T-helper 1 cell treated with Interleukin-12 subunit alpha and Interleukin-12 subunit beta and Interleukin-4 antibody, amounts not matched to agents 30 μg/mL and 1 μg/mL, for 36 hours (primary cell): ENCODE measurements around the gene WBP4.
"Not testable (repeated sequence)": the region's sequence is repeated elsewhere in the genome, so short reads cannot be mapped to it uniquely, and the experiment has no call there.

Experiments used
- H3K27ac Mint-ChIP-seq: one replicate; pipeline ENCODE4 v1.8.0; 2021; ENCODE audit warnings: mild to moderate bottlenecking, mixed read lengths
- H3K27me3 Mint-ChIP-seq: one replicate; pipeline ENCODE4 v1.8.0; 2021; ENCODE audit warnings: low read depth, mixed read lengths
- H3K36me3 Mint-ChIP-seq: one replicate; pipeline ENCODE4 v1.8.0; 2021; ENCODE audit warnings: low read depth, mixed read lengths
- H3K4me1 Mint-ChIP-seq: one replicate; pipeline ENCODE4 v1.8.0; 2021; ENCODE audit warnings: low read depth, mixed read lengths
- H3K4me3 Mint-ChIP-seq: one replicate; pipeline ENCODE4 v1.8.0; 2021; ENCODE audit warnings: mild to moderate bottlenecking, moderate library complexity, mixed read lengths
- H3K9me3 Mint-ChIP-seq: one replicate; pipeline ENCODE4 v1.8.0; 2021; ENCODE audit warnings: mixed read lengths

WBP4 gene

DNA sequence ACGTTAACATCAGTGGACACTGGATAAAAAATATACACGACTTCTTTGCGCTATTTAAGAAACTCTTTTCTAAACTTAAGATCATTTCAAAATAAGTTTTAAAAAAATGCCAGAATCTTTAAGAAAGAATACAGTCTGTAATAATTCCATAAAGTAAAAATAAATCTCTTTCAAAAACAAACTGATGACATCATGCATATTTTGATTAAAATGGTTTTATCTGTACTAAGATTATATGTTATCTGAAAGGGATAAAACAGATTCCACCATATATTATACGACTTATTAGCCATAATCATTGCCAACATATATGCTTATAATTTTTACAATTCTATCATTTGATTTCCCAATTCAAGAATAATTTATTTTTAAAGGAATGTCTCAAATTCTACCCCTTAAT, 26.9 kb upstream of the WBP4 start:
- Mint-ChIP-seq H3K36me3 (peaks cover 3% of the 10 kb centered on the region), H3K27ac (no peak overlapping the region), H3K4me3 (no peak overlapping the region), H3K9me3 (no peaks in the 10 kb centered on the region), H3K4me1 (peaks cover 9% of the 10 kb centered on the region), H3K27me3 (no peaks in the 10 kb centered on the region)

DNA sequence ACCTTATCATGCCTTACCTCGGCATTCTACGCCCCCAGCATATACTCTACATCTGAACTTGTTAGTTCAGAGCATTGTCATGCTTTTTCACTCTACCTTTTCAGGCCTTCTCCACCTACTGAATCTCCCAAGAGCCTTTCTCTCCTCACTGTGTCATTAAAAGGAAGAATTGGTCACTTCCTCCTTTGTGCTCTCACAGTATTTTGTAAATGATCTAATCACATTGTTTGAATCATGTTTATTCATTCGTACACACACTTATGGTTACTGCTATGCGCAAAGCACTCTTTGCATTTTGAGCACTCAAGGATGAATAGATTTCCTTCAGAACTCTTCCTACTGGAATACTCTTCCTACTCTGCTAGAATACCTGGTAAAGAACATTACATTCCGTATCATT, 26.4 kb upstream of the WBP4 start:
- H3K4me3 Mint-ChIP-seq = no peak overlapping the region
- H3K9me3 Mint-ChIP-seq = no peaks in the 10 kb centered on the region
- no peak overlapping the region for H3K27ac Mint-ChIP-seq
- H3K4me1 Mint-ChIP-seq = peaks cover 9% of the 10 kb centered on the region
- peaks cover 3% of the 10 kb centered on the region for H3K36me3 Mint-ChIP-seq
- H3K27me3 Mint-ChIP-seq = no peaks in the 10 kb centered on the region

DNA sequence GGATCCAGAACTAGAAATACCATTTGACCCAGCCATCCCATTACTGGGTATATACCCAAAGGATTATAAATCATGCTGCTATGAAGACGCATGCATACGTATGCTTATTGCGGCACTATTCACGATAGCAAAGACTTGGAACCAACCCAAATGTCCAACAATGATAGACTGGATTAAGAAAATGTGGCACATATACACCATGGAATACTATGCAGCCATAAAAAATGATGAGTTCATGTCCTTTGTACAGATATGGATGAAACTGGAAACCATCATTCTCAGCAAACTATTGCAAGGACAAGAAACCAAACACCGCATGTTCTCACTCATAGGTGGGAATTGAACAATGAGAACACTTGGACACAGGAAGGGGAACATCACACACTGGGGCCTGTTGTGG, 24.8 kb upstream of the WBP4 start:
- not testable (repeated sequence) for H3K27ac Mint-ChIP-seq, H3K36me3 Mint-ChIP-seq, H3K4me3 Mint-ChIP-seq, H3K9me3 Mint-ChIP-seq, H3K4me1 Mint-ChIP-seq, H3K27me3 Mint-ChIP-seq

DNA sequence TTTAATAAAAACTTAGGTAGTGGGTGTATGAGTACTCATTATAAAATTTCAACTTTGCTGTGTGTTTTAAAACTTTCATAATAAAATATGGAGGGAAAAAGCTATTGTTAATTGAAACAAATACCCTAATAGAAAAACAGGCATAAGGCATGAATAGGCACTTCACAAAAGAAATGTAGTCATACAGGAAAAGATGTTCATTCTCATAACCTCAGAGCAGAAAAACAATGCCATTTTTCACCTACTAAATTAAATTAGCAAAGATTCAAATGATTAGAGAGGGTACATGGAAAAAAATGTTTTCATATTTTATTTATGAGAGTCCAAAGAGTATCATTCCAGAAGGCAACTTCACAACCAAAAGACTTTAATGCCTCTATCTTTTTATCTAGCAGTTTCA, 21.6 kb upstream of the WBP4 start:
- Mint-ChIP-seq H3K36me3 (peaks cover 3% of the 10 kb centered on the region), H3K4me3 (no peak overlapping the region), H3K27me3 (no peaks in the 10 kb centered on the region), H3K27ac (no peak overlapping the region), H3K4me1 (peaks cover 2% of the 10 kb centered on the region), H3K9me3 (peaks cover 2% of the 10 kb centered on the region)

DNA sequence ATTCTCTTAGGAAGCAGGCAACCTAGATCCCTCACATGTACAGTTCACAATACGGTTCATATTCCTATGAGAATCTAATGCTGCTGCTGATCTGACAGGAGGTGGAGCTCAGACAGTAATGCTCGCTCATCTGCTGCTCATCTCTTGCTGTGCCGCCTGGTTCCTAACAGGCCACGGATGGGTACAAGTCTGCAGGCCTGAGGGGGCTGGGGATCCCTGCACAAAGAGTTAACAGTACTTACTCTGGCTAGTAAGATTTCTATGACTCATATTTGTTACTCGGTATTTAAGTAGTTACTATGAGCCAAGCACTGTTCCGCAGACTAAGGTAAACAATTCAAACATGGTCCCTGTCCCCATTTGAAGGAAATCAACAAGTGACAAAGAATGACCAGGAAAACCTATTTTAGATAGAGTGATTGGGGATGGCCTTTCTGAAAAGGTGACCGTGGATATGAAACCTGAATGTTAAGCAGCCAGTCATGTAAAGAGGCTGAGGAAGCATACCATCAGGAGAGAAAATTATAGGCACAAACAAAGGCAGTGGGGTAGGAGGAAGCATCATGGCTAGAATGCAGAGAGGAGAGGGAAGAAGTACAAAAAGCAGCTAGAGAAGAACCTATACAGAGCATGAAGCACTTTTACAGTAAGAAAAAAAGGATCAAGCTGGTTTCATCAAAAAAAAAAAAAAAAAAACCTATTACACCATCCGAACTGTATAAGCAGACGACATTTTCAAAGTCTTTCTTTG, 20.6 kb upstream of the WBP4 start:
- Mint-ChIP-seq H3K27ac (no peak overlapping the region), H3K9me3 (peaks cover 10% of the 10 kb centered on the region), H3K27me3 (no peaks in the 10 kb centered on the region), H3K4me1 (no peaks in the 10 kb centered on the region), H3K36me3 (peaks cover 12% of the 10 kb centered on the region), H3K4me3 (no peak overlapping the region)

DNA sequence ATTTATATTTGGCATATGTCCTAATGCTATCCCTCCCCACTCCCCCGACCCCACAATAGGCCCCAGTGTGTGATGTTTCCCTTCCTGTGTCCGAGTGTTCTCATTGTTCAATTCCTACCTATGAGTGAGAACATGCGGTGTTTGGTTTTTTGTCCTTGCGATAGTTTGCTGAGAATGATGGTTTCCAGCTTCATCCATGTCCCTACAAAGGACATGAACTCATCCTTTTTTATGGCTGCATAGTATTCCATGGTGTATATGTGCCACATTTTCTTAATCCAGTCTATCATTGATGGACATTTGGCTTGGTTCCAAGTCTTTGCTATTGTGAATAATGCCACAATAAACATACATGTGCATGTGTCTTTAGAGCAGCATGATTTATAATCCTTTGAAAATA, 18.9 kb upstream of the WBP4 start:
- not testable (repeated sequence) for H3K27ac Mint-ChIP-seq, H3K4me3 Mint-ChIP-seq, H3K27me3 Mint-ChIP-seq, H3K9me3 Mint-ChIP-seq, H3K4me1 Mint-ChIP-seq
- peaks cover 15% of the 10 kb centered on the region for H3K36me3 Mint-ChIP-seq

DNA sequence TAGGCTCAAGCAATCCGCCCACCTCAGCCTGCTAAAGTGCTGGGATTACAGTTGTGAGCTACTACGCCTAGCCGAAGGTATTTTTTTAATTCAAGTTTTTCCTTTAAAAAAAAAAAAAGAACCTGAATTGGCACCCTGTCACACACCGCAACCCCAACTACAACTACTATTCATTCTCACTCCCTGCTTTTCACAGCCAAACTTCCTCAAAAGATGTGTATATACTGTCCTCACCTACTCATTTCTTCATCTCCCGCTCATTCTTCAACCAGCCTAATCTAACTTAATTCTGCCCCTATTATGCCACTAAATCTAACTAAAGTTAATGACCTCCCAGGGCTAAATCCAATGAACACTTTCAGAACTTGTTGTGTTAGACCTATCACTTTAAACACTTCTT, 12.7 kb upstream of the WBP4 start:
- H3K4me1 Mint-ChIP-seq = peaks cover 12% of the 10 kb centered on the region
- H3K27me3 Mint-ChIP-seq = no peaks in the 10 kb centered on the region
- H3K27ac Mint-ChIP-seq = no peak overlapping the region
- peaks cover 15% of the 10 kb centered on the region for H3K9me3 Mint-ChIP-seq
- H3K4me3 Mint-ChIP-seq = no peak overlapping the region
- peaks cover 28% of the 10 kb centered on the region for H3K36me3 Mint-ChIP-seq

DNA sequence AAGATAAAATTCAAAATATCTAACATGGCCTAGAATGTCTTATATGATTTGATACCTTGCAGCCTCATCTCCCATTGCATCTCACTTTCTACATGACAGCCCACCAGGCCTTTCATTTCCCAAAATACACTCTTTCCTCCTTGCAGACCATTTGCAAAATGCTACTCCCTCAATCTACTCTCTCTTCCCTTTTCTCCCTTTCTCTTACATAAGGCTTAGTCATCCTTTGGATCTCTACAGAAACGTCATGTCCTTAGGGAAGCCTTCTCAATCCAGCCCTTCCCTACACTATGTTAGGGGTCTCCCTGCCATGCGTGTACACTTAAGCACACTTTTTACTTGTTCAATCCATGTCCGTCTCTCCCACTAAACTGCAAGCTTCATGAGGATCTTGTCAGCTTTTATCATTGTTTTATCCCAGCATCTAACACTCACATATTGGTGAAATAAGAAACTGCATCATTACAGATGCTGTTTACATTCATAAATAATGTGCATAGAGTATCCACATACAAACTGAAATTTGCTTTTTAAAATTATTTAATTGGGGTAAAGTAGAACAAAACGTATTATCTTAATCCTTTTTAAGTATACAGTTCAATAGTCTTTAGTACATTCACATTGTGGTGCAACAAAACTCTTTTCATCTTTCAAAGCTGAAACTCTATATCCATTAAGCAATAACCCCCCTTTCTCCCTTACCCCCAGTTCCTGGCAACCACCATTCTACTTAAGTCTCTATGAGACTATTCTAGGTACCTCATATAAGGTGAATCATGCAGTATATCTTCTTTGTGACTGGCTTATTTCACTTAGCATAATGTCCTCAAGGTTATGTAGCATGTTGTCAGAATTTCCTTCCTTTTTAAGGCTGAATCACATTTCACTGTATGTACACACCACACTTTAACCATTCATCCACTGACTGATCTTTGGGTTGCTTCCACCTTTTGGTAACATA, 11.5 kb upstream of the WBP4 start:
- no peaks in the 10 kb centered on the region for H3K27me3 Mint-ChIP-seq
- peaks cover 14% of the 10 kb centered on the region for H3K9me3 Mint-ChIP-seq
- no peak overlapping the region for H3K27ac Mint-ChIP-seq
- H3K36me3 Mint-ChIP-seq = peaks cover 28% of the 10 kb centered on the region
- peaks cover 14% of the 10 kb centered on the region for H3K4me1 Mint-ChIP-seq
- H3K4me3 Mint-ChIP-seq = no peak overlapping the region

DNA sequence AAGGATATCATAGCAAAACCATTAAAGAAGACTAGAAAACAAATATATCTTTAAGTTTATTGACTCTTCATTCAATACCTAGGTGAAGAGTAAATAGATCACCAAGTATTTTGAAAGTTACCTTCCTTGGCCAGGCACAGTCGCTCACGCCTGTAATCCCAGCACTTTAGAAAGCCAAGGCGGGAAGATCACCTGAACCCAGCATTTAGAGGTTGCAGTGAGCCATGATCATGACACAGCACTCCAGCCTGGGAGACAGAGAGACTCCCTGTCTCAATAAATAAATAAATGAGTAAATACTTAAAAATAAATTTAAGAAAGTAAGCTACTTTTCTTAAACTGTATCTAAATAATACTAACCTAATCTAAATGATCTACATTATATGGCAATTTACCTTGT, 8.9 kb upstream of the WBP4 start:
- Mint-ChIP-seq H3K27me3 (no peaks in the 10 kb centered on the region), H3K36me3 (peaks cover 13% of the 10 kb centered on the region), H3K27ac (no peak overlapping the region), H3K4me1 (peaks cover 23% of the 10 kb centered on the region), H3K4me3 (no peak overlapping the region), H3K9me3 (peaks cover 5% of the 10 kb centered on the region)

DNA sequence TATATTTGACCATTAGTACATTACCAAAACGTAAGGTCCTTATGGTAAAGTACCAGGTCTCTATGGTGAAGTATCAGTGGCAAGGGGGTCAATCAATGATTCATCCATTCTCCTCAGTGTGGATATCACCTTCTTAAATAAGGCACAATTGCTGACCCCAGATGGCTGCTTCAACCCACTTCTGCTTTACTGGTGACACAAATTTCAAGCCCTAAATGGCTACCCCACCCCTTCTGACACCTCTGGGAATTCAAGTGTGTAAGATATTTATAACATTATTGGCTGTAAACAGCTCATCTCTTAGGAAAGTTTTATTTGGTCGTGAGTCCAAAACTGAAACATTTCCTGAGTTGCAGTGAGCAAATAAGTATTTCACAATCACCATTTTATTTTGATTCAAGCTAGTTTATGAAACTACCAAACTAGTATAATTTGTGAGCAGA, 7.9 kb upstream of the WBP4 start:
- H3K36me3 Mint-ChIP-seq = peaks cover 15% of the 10 kb centered on the region
- H3K4me3 Mint-ChIP-seq = no peak overlapping the region
- H3K4me1 Mint-ChIP-seq = peaks cover 27% of the 10 kb centered on the region
- peaks cover 5% of the 10 kb centered on the region for H3K9me3 Mint-ChIP-seq
- H3K27ac Mint-ChIP-seq = no peak overlapping the region
- no peaks in the 10 kb centered on the region for H3K27me3 Mint-ChIP-seq

DNA sequence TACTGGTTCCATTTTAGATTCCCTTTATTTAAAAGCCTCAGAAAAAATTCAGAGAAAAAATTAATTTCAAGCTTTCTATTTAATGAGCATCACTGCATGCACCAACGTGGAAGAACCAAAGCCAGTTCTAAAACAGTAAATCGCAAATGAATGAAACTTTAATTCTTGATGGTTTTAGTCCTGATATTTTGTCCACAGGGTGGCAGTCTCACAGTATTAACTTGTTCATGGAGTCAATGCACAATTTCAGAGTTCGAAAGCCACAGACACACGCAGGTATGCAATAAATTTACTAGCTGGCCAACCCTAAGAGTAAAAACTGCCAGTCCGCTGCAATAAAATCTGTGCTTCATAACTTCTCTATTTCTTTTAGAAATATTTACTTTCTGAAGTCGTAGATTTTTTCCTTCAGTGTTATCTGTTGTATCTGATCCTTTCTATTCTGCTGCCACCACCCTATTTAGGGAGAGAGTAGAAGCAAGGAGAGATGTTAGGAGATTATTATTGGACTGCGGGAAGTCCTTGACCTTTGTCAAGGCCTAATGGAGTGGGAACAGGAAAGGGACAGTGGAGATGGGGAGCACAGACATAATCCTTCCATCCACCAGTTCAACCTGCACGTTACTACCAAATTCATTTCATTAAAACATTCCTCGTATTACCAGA, 7.0 kb upstream of the WBP4 start:
- H3K36me3 Mint-ChIP-seq = peaks cover 8% of the 10 kb centered on the region
- H3K4me3 Mint-ChIP-seq = no peak overlapping the region
- no peaks in the 10 kb centered on the region for H3K27me3 Mint-ChIP-seq
- H3K9me3 Mint-ChIP-seq = no peaks in the 10 kb centered on the region
- no peak overlapping the region for H3K27ac Mint-ChIP-seq
- peaks cover 26% of the 10 kb centered on the region for H3K4me1 Mint-ChIP-seq

DNA sequence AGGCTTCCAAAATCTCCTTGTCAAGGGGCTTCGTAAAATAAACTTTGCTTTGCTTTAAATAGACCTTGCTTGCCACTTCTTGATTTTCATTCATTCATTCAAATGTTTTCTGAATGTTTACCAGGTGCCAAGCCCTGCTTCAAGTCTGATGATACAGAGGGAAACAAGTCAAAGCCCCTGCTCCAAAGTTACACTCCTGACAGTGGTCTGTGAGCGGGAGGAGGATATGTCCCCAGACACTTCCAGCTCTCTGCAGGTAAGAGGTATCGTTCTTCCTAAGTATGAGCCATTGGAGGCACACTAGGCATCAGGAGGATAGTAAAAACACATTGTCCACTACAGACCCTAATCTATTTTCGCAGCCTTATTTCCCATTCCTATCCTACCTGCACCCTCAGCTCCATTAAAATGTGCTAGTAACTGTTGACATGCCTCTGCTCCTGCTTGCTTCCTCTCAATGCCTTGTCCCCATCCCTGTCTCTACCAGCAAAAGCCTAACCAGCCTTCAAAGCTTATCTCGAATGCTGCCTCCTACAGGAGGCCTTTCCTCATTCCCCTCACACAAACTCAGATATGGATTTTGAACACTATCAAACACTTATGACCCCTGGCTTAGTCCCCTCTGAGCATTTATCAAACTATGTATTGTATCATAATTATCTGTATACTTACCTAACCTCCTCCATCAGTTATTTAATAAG, 6.2 kb upstream of the WBP4 start:
- no peak overlapping the region for H3K4me3 Mint-ChIP-seq
- H3K27me3 Mint-ChIP-seq = no peaks in the 10 kb centered on the region

DNA sequence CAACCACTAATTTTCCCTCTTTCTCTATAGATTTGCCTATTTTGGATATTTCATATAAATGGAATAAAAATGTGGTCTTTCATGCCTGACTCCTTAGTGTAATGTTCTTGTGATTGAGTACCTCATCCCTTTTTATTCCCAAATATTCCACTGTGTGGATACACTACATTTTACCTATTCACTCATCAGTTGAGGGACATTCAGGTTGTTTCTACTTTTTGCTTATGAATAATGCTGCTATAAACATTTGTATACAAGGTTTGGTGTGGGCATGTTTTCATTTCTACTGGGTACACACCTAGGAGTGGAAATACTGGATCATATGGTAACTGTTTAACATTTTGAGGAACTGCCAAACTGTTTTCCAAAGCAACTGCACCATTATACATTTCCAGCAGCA, 5.1 kb upstream of the WBP4 start:
- peaks cover 2% of the 10 kb centered on the region for H3K36me3 Mint-ChIP-seq
- no peaks in the 10 kb centered on the region for H3K9me3 Mint-ChIP-seq
- H3K4me3 Mint-ChIP-seq = no peak overlapping the region
- peaks cover 28% of the 10 kb centered on the region for H3K4me1 Mint-ChIP-seq
- H3K27ac Mint-ChIP-seq = no peak overlapping the region
- no peaks in the 10 kb centered on the region for H3K27me3 Mint-ChIP-seq

More for the DNA sequence above, 6.2 kb upstream of the WBP4 start:
- peaks cover 25% of the 10 kb centered on the region for H3K4me1 Mint-ChIP-seq
- H3K27ac Mint-ChIP-seq = no peak overlapping the region
- peaks cover 3% of the 10 kb centered on the region for H3K36me3 Mint-ChIP-seq
- H3K9me3 Mint-ChIP-seq = no peaks in the 10 kb centered on the region
